ENCODE data around the gene OGFOD1. TPM values are rescaled to one million over a fixed set of nuclear protein-coding genes. Genes with fewer than 3 reads are reported as not detected.

Gene OGFOD1
- total and polyA plus RNA-seq, 2 of the 13 experiments (the other 11 are each of a cell fraction or from before 2014, with no cell fraction given), result 35.2 to 81.3 TPM

DNA sequence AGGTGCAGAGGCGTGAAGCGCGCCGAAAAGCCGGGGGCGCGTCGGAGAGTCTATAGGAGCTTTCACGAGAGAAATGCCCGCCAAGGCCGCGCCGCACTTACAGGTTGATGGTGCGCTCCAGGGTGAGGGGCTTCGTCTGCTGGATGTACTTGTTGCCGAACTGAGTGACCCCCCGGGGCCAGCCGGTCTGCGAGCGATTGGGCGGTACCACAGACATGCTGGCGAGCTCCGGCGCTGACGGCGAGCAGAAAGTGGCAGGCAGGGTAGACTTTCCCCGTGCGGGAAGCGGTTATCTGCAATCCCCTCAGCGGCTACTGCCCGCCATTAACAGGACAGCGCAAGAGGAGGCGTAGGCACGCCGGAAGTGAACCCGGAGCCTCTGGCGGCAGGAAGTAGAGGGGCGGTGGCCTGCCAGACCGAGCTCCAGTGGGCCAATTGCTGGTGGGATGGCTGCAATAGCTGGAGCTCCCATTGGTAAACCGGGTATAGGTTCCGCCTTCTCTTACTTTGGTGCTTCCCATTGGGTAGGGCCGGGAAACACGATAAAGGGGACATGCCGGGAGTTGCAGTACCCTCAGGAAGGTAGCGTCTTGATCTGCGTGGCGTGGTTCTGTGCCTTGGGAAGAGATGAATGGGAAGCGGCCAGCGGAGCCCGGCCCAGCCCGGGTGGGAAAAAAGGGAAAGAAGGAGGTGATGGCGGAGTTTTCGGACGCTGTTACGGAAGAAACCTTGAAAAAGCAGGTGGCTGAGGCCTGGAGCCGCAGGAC lies at the start of gene OGFOD1, which contains the start of gene NUDT21 (continued):
- no peak for TF ChIP-seq TBP (CRISPR knock-in tag; IDR thresholded peaks at IDR 0.05)
- TF ChIP-seq BORCS8-MEF2B (CRISPR knock-in tag; IDR thresholded peaks at IDR 0.05), result peak; percentile 59
- peak; percentile 89 for TF ChIP-seq NRL (CRISPR knock-in tag; IDR thresholded peaks at IDR 0.05; ENCODE audit: borderline replicate concordance)
- TF ChIP-seq ZNF629 (CRISPR knock-in tag; conservative IDR thresholded peaks at IDR 0.05), result no peak; the same call in 1 of the 2 replicates
- no peak; the same call in 1 of the 2 replicates for TF ChIP-seq ZBTB37 (CRISPR knock-in tag; IDR thresholded peaks at IDR 0.05)
- peak; percentile 65; the same call in 1 of the 2 replicates for TF ChIP-seq ZSCAN31 (CRISPR knock-in tag; IDR thresholded peaks at IDR 0.05; ENCODE audit: low read depth)
- TF ChIP-seq ZNF260 (CRISPR knock-in tag; IDR thresholded peaks at IDR 0.05; ENCODE audit: borderline replicate concordance, low read depth), result no peak
- TF ChIP-seq ZNF382 (CRISPR knock-in tag; IDR thresholded peaks at IDR 0.05; ENCODE audit: borderline replicate concordance), result no peak
- peak; percentile 87 for TF ChIP-seq ZNF878 (CRISPR knock-in tag; IDR thresholded peaks at IDR 0.05)
- TF ChIP-seq GATAD2A (CRISPR knock-in tag; IDR thresholded peaks at IDR 0.05), result 0 out of 2 replicates have a peak, but pooled peaks have one; percentile 17
- TF ChIP-seq RCOR2 (CRISPR knock-in tag; IDR thresholded peaks at IDR 0.05), result no peak
- TF ChIP-seq MAF1 (CRISPR knock-in tag; IDR thresholded peaks at IDR 0.05; ENCODE audit: borderline replicate concordance), result peak; percentile 71; the same call in 1 of the 2 replicates
- TF ChIP-seq ZNF296 (CRISPR knock-in tag; conservative IDR thresholded peaks at IDR 0.05), result no peak
- TF ChIP-seq AGO2 (optimal IDR thresholded peaks at IDR 0.05; ENCODE audit: low read depth, low read length), result peak; percentile 68
- TF ChIP-seq, protein P1, sequence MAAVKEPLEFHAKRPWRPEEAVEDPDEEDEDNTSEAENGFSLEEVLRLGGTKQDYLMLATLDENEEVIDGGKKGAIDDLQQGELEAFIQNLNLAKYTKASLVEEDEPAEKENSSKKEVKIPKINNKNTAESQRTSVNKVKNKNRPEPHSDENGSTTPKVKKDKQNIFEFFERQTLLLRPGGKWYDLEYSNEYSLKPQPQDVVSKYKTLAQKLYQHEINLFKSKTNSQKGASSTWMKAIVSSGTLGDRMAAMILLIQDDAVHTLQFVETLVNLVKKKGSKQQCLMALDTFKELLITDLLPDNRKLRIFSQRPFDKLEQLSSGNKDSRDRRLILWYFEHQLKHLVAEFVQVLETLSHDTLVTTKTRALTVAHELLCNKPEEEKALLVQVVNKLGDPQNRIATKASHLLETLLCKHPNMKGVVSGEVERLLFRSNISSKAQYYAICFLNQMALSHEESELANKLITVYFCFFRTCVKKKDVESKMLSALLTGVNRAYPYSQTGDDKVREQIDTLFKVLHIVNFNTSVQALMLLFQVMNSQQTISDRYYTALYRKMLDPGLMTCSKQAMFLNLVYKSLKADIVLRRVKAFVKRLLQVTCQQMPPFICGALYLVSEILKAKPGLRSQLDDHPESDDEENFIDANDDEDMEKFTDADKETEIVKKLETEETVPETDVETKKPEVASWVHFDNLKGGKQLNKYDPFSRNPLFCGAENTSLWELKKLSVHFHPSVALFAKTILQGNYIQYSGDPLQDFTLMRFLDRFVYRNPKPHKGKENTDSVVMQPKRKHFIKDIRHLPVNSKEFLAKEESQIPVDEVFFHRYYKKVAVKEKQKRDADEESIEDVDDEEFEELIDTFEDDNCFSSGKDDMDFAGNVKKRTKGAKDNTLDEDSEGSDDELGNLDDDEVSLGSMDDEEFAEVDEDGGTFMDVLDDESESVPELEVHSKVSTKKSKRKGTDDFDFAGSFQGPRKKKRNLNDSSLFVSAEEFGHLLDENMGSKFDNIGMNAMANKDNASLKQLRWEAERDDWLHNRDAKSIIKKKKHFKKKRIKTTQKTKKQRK (IDR thresholded peaks at IDR 0.05; ENCODE audit: low read length), result peak; percentile 71
- TF ChIP-seq KDM5B (CRISPR knock-in tag; IDR thresholded peaks at IDR 0.05; ENCODE audit: borderline replicate concordance), result peak; percentile 77; the same call in 1 of the 2 replicates
- peak; percentile 97 for TF ChIP-seq E2F1 (CRISPR knock-in tag; IDR thresholded peaks at IDR 0.05)
- TF ChIP-seq ZNF772 (CRISPR knock-in tag; IDR thresholded peaks at IDR 0.05), result peak; percentile 78; the same call in 1 of the 2 replicates
- TF ChIP-seq YEATS2 (CRISPR knock-in tag; IDR thresholded peaks at IDR 0.05; ENCODE audit: borderline replicate concordance), result peak; percentile 93; the same call in 1 of the 2 replicates
- no peak for TF ChIP-seq ZNF468 (CRISPR knock-in tag; IDR thresholded peaks at IDR 0.05)
- peak; percentile 47; the same call in 1 of the 2 replicates for TF ChIP-seq ZNF784 (CRISPR knock-in tag; IDR thresholded peaks at IDR 0.05; ENCODE audit: borderline replicate concordance)
- TF ChIP-seq KAT2B (IDR thresholded peaks at IDR 0.05; ENCODE audit: borderline replicate concordance, low read depth, low read length), result no peak
- peak; percentile 53; the same call in 1 of the 2 replicates for TF ChIP-seq ZNF768 (CRISPR knock-in tag; IDR thresholded peaks at IDR 0.05)

All from HepG2 (cell line).